ENCODE results near the gene SLC17A3.

The SLC17A3 gene

GRCh38 chr6:25874118-25874517 is at the start of gene SLC17A3:
TSS of gene SLC17A3 (minus strand) at chr6:25874243. CDS start at chr6:25868387, 5,856 bp downstream.
- no peak for DNase-seq

GRCh38 chr6:25922301-25922700 is 48.3 kb upstream of the SLC17A3 start:
- no peak for DNase-seq

- DNase-seq = no peak
These were observed 47.6 kb upstream of the SLC17A3 start for GRCh38 chr6:25921525-25922203.

DNA sequence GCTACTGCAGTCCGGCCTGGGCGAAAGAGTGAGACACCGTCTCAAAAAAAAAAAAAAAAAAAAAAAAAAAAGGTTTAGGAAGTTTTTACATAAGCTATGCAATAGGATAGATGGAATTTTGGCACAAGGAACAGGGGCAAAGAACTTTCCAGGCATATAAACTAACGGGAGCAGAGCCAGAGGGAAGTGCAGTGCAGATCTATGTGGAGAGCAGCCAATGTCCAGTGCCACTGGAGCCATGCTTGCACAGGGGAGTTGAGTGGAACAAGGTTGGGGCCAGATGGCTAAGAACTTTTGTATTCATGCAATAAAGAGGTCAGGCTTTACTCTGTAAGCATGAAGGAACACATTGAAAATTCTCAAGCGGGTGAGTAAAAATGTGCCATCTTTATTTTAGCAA is 45.6 kb upstream of the SLC17A3 start:
- no peak for DNase-seq

GRCh38 chr6:25918083-25918683 is 44.1 kb upstream of the SLC17A3 start:
- DNase-seq = no peak

GRCh38 chr6:25916789-25917490 is 42.9 kb upstream of the SLC17A3 start:
- DNase-seq = no peak

DNA sequence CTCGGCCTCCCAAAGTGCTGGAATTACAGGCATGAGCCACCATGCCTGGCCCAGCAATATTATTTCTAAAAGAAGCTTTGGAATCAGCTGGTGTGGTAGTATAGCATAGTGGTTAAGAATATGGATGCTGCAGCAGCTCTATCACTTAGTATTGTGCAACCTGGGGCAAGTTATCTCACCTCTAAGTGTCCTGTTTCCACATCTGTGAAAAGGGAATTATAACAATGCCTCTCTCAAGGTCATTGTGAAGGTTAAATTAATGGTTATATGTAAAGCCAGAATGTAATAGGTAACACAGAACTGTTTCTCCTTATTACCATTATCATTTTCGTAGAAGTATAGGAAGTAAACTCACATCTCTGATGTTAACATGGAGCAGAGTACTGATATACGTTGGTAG is 42.3 kb upstream of the SLC17A3 start:
- DNase-seq = no peak

GRCh38 chr6:25913741-25914140 is 39.7 kb upstream of the SLC17A3 start:
- DNase-seq = no peak

GRCh38 chr6:25911351-25911750 is 37.3 kb upstream of the SLC17A3 start:
- DNase-seq = no peak

GRCh38 chr6:25907475-25908014 is 33.5 kb upstream of the SLC17A3 start:
- no peak for DNase-seq

DNA sequence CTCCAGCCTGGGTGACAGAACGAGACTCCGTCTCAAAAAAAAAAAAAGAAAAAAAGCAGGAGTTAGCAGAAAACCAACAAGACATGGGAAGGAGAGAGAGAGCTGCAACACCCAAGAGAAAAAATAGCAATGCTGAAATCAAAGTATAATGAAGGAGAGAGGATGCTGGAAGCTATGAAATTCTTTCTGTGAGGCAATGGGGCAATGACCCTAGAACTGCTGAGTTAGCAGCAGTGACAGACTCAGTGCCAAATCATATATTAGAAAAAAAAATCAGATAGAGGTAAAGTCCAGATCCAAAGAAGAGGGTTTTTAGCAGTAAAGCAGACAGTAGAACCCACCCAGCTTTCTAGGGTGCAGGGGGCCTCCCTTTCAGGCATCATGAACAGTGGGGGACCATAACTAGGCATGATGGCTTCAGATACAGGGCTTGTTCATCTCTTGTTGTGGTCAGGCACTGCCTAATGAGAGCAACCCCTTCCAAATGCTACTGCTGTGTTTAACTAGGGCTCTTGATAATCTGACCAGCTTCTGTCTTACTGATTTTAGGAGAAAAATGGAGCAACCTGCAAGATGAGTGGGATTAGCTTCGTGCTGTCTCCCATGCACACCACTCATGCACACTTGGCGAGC is 29.5 kb upstream of the SLC17A3 start:
- DNase-seq = no peak

DNA sequence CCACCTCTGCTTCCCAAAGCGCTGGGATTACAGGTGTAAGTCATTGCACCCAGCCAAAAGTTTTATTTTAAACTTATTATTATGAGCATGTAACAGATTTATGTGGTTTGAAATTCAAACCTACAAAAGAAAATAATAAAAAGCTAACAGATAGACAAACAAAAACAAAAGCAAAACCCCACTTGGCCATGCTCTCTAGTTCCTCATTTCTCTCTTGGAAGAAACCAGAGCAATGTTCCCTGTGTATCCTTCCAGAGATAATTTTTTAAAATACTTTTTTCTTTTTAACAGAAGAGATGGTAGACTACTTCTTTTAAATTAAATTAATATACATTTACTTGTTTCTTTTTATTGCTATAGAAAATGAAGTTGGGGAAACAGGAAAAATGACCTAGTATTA is 28.0 kb upstream of the SLC17A3 start:
- no peak for DNase-seq

DNA sequence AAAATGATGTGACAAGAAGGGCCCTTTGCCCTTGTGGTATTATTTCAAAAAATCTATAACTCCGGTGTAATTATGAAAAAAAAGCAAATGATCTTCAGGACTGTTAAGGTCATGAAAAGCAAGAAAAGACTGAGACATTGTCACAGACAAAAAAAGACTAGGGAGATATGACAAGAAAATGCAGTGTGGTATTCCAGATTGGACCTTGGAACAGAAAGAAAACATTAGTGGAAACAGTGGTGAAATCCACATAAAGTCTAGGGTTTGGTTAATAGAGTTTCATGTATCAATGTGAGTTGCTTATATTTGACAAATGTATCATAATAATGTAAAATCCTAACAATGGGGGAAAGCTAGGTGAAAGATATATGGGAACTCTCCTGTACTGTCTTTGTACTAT is 26.8 kb upstream of the SLC17A3 start:
- no peak for DNase-seq

DNA sequence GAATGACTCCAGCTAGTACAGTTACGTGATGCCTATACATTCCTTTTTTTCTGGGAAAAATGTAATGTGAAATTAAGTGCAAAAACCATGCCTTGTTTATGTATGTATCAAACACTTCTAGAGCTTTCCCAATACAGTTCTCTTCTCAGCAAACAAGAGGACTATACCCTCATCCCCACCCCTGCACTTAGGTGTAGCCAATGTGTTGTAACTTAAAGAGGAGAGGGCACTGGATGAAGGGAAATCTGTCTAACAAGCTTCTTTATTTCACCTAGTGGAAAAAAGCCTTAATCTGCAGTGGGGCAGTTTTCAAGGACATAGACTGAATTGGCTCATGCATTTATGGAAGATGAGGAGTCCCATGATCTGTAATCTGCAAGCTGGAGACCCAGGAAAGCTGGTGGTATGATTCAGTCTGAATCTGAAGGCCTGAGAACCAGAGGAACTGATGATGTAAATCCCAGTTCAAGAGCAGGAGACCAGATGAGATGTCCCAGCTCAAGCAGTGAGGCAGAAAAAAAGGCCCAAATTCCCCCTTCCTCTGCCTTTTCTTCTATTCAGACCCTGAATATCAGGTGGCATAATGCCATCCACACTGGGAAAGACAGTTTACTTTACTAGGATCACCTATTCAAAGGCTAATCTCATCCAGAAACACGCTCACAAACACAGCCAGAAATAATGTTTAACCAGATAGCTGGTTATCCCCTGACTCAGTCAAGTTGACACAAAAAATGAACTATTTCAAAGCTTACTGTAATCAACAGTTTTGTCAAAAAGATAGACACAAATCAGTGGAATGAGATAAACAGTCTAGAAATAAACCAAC is 25.8 kb upstream of the SLC17A3 start:
- DNase-seq = no peak

GRCh38 chr6:25899123-25899522 is 25.1 kb upstream of the SLC17A3 start:
- DNase-seq = no peak

DNA sequence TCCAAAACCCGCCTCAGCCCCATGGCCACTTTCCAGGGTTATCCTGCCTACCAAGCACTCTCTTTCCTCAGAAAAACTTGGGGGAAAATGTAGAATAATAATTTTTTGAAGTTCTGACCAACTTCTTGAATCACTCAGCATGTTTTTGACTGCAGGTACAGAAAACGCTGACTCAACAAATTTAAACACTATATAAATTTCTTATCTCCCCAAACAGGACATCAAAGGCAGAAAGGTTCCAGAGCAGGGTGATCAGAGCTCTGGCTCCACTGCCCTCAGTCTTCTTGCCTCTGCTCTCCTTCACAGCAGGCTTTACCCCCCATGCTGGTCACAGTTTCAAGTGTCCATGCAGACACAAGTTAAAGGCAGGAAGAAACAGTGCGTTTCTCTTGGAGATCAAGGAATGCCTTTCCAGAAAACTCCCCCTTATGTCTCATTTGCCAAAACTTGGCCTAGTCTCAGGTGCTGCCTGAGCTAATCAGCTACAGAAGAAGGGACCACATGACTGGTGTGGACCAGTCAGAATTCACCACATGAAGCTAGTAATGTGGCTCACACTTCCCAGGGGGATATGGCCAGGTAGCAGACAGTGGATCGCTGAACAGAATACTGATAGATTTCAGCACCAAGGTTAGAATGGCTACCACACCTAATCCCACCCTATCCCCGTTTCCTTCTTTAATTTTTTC is 24.4 kb upstream of the SLC17A3 start:
- DNase-seq = no peak

DNA sequence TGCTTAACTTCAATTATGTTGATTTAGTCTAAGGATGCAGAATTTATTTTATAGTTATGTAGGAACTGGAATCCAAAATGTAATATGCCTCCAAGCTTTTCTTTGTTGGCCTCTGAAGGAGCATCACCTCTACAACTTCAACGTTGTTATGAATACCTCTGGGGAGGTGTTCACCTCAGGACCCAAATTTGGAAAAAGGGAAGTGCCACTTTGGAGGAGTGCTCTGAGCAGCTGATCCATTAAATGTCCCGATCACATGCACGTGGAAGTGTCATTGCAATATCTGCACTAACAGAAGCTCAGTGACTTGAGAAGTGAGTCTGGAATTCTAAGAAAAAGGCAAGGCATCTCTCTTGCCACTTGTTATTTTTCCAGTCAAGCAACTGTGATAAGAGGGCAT is 22.2 kb upstream of the SLC17A3 start:
- no peak for DNase-seq

DNA sequence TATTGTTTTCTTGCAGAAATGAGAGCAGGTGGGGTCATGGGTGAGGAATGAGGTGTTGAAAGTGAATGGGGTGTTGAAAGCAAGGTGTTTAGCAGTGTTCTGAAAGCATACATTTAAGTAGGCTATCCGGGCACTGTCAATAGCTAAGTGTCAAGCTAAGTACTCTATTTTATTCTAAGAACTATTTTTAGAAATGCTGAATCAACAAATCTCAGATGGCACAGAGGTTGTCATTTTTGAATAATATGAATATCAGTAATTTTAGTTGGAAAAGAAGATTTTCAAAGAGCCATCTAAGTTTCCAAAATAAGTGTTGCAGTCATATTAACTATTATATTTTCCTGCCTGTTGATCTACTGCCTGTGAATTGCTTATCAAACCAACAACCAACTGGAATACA is 21.7 kb upstream of the SLC17A3 start:
- no peak for DNase-seq

GRCh38 chr6:25893778-25894177 is 19.7 kb upstream of the SLC17A3 start:
- no peak for DNase-seq

DNA sequence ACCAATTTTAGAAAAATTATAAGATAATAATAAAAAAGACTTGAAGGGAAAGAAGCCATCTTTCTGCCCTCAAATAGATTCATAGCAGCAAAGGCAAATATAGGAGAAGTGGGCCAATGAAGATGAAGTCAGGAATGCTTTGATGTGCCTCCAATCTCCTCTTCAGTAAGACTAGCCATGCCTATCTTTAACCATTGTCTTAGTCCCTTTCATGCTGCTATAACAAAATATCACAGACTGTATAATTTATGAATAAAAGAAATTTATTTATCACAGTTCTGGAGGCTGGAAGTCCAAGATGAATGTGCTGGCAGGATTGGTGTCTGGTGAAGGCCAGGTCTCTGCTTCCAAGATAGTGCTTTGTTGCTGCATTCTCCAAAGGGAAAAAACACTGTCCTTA is 18.8 kb upstream of the SLC17A3 start:
- DNase-seq = no peak

DNA sequence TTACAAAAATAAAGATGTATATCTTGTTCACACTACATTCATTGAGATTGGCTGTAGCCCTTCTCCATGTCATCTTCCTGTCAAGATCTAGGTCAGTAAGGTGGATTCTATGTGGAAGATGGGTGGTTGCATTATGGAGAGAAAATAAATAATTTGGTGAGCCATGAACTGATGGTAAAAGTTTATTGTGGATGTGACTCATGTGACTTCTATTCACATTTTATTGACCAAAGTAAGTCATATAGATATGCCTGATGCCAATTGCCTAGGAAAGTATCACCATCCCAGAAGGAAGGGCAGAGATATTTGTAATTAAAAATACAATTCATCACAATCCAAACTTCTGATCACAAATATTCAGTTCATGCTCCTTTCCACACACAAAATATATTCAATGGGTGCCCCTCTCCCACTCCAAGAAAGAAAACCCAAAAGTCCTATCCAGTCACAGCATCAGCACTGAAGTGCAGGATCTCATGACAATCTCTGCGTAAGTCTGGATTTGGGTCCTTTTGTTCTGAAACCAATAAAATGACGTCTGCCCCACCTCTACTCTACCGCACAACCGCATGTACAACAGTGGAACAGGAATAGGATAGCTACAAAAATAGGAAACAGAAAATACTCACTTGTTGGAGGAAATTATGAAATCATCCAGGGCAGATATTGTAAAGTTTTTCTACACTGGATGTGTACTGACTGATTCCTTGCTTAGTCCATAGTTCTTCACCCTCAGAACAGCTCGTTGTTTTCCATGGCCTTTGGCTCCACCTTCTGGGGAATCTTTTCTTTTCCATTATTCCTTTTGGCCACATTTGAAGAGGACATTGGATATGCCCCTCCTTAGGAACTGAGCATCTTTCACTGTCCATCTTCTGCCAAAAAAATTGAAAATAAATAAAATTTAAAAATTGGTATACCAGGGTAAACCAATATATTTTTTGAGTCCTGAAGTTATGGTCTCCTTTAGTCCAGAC is 16.1 kb upstream of the SLC17A3 start:
- no peak for DNase-seq
